Mesenchymal stem cell (in vitro differentiated cells and primary cell): ENCODE results near the gene SKIC8.

Experiments used
- DNase-seq: peaks from one replicate; pipeline ENCODE4 v3.0.0-alpha.2; 2013
- H2AFZ ChIP-seq: one replicate; pipeline ENCODE4 v1.6.1; 2013; ENCODE audit warnings: low read depth, mild to moderate bottlenecking, control low read depth, inconsistent platforms, low read length, moderate library complexity
- H2AK5ac ChIP-seq: 2 replicates; pipeline ENCODE4 v1.6.1; 2013; ENCODE audit warnings: low read length, moderate library complexity, mild to moderate bottlenecking, inconsistent platforms; ENCODE audit not compliant: severe bottlenecking
- H2BK120ac ChIP-seq: one replicate; pipeline ENCODE4 v1.6.1; 2013; ENCODE audit warnings: low read depth, mild to moderate bottlenecking, inconsistent platforms, low read length, moderate library complexity
- H2BK12ac ChIP-seq, 2 experiments: one replicate each; pipeline ENCODE4 v1.6.1; 2013; ENCODE audit warnings: inconsistent platforms in 2 of 2, low read length in 2 of 2, mild to moderate bottlenecking in 2 of 2, moderate library complexity in 2 of 2, control low read depth in 1 of 2
- H2BK15ac ChIP-seq: one replicate; pipeline ENCODE4 v1.6.1; 2013; ENCODE audit warnings: mild to moderate bottlenecking, low read depth, inconsistent platforms; ENCODE audit not compliant: poor library complexity, severe bottlenecking
- H2BK5ac ChIP-seq: 2 replicates; pipeline ENCODE4 v1.6.1; 2013; ENCODE audit warnings: low read depth, mild to moderate bottlenecking, low read length, control low read depth, inconsistent platforms; ENCODE audit not compliant: poor library complexity, severe bottlenecking
- H3K14ac ChIP-seq, 2 experiments: one replicate each; pipeline ENCODE4 v1.6.1; 2013; ENCODE audit warnings: inconsistent platforms in 2 of 2, low read length in 2 of 2, control low read depth in 1 of 2, mild to moderate bottlenecking in 1 of 2, moderate library complexity in 1 of 2
- H3K18ac ChIP-seq, 2 experiments: one replicate each; pipeline ENCODE4 v1.6.1; 2013; ENCODE audit warnings: inconsistent platforms in 2 of 2, low read length in 2 of 2, control low read depth in 1 of 2, low read depth in 1 of 2, mild to moderate bottlenecking in 1 of 2
- H3K23ac ChIP-seq, 2 experiments: one replicate each; pipeline ENCODE4 v1.6.1; 2013; ENCODE audit warnings: inconsistent platforms in 2 of 2, low read length in 2 of 2, mild to moderate bottlenecking in 2 of 2, moderate library complexity in 2 of 2, control low read depth in 1 of 2
- H3K27ac ChIP-seq: 2 replicates; pipeline ENCODE4 v1.5.1; 2013; ENCODE audit warnings: mild to moderate bottlenecking, moderate library complexity, low read length, control low read depth, inconsistent platforms; ENCODE audit not compliant: poor library complexity, severe bottlenecking
- H3K27me3 ChIP-seq, 2 experiments: 2 replicates each; pipeline versions ENCODE4 v1.6.1 to v1.7.0; 2013; ENCODE audit warnings: low read length in 2 of 2, mild to moderate bottlenecking in 2 of 2, moderate library complexity in 2 of 2, control low read depth in 1 of 2, inconsistent platforms in 1 of 2; ENCODE audit not compliant: control insufficient read depth in 1 of 2, insufficient read depth in 1 of 2
- H3K36me3 ChIP-seq, 2 experiments: 2 replicates each; pipeline versions ENCODE4 v1.6.1 to v1.7.0; 2013; ENCODE audit warnings: low read length in 2 of 2, control low read depth in 1 of 2, inconsistent platforms in 1 of 2, low read depth in 1 of 2, mild to moderate bottlenecking in 1 of 2; ENCODE audit not compliant: insufficient read depth in 2 of 2, control insufficient read depth in 1 of 2
- H3K4ac ChIP-seq, 2 experiments: one replicate each; pipeline ENCODE4 v1.6.1; 2013; ENCODE audit warnings: inconsistent platforms in 2 of 2, low read length in 2 of 2, mild to moderate bottlenecking in 2 of 2, moderate library complexity in 2 of 2, control low read depth in 1 of 2, low read depth in 1 of 2
- H3K4me1 ChIP-seq: 2 replicates; pipeline ENCODE4 v1.6.1; 2013; ENCODE audit warnings: low read depth, low read length, control low read depth; ENCODE audit not compliant: control insufficient read depth, insufficient read depth
- H3K4me2 ChIP-seq: 2 replicates; pipeline ENCODE4 v1.6.1; 2013; ENCODE audit warnings: low read length, mild to moderate bottlenecking, inconsistent platforms; ENCODE audit not compliant: poor library complexity, severe bottlenecking
- H3K4me3 ChIP-seq, 2 experiments: 2 replicates each; pipeline versions ENCODE4 v1.5.1 to v1.7.0; 2013; ENCODE audit warnings: low read length in 2 of 2, mild to moderate bottlenecking in 2 of 2, control low read depth in 1 of 2, low read depth in 1 of 2; ENCODE audit not compliant: insufficient read depth in 1 of 2
- H3K79me1 ChIP-seq: replicated peaks from 2 replicates; pipeline ENCODE4 v1.6.1; 2013; ENCODE audit warnings: mild to moderate bottlenecking, control low read depth, low read length, inconsistent platforms; ENCODE audit not compliant: poor library complexity, severe bottlenecking
- H3K9ac ChIP-seq: 2 replicates; pipeline ENCODE4 v1.7.0; 2013; ENCODE audit warnings: mild to moderate bottlenecking, low read length, moderate library complexity
- H3K9me3 ChIP-seq: 2 replicates; pipeline ENCODE4 v1.7.0; 2013; ENCODE audit warnings: mild to moderate bottlenecking, low read length; ENCODE audit not compliant: control insufficient read depth
- H4K8ac ChIP-seq: one replicate; pipeline ENCODE4 v1.6.1; 2013; ENCODE audit warnings: inconsistent platforms, mild to moderate bottlenecking, low read length, moderate library complexity
- H4K91ac ChIP-seq: one replicate; pipeline ENCODE4 v1.6.1; 2013; ENCODE audit warnings: mild to moderate bottlenecking, low read length, inconsistent platforms
- WGBS: methylation state at CpG from one replicate; pipeline ENCODE4 v1.1.7; 2013; ENCODE audit warnings: mixed read lengths; 5-methylcytosine and 5-hydroxymethylcytosine counted together

Gene SKIC8

GRCh38 chr15:78265752-78266224 lies 33.6 kb downstream of the SKIC8 start:
- no peak overlapping the region for H2BK15ac ChIP-seq
- no peak overlapping the region for H3K27ac ChIP-seq
- no peaks in the 10 kb centered on the region for H3K4me1 ChIP-seq
- no peak overlapping the region for H3K9ac ChIP-seq
- H3K4me2 ChIP-seq: no peak overlapping the region
- peak; percentile 56 for DNase-seq
- H2BK120ac ChIP-seq: no peak overlapping the region
- no peak overlapping the region for H3K4ac ChIP-seq
- no peaks in the 10 kb centered on the region for H3K36me3 ChIP-seq
- H3K23ac ChIP-seq: no peak overlapping the region
- no peak overlapping the region for H2AK5ac ChIP-seq
- no peaks in the 10 kb centered on the region for H3K79me1 ChIP-seq
- no peak overlapping the region for H4K91ac ChIP-seq
- H3K14ac ChIP-seq: no peak overlapping the region
- no peak overlapping the region for H3K18ac ChIP-seq
- peaks cover 4 to 5% of the 10 kb centered on the region in 2 experiments for H3K27me3 ChIP-seq
- no peak overlapping the region for H2BK12ac ChIP-seq
- no peak overlapping the region for H2BK5ac ChIP-seq
- H4K8ac ChIP-seq: no peak overlapping the region
- 73% methylated on average over 6 of the region's 9 CpGs for WGBS
- no peaks in the 10 kb centered on the region for H3K9me3 ChIP-seq
- H3K4me3 ChIP-seq: no peak overlapping the region
- no peak overlapping the region for H2AFZ ChIP-seq

GRCh38 chr15:78265137-78265460 lies 34.3 kb downstream of the SKIC8 start:
- Histone ChIP-seq H3K4ac (no peak overlapping the region), H2BK15ac (peak overlapping the region; percentile 23), H2AK5ac (no peak overlapping the region), H3K27ac (no peak overlapping the region), H3K9me3 (no peaks in the 10 kb centered on the region), H3K9ac (peak overlapping the region; percentile 76), H3K27me3 (peaks cover 4 to 5% of the 10 kb centered on the region in 2 experiments), H3K36me3 (no peaks in the 10 kb centered on the region), H3K23ac (no peak overlapping the region), H3K4me1 (peaks cover 4% of the 10 kb centered on the region), H2BK120ac (no peak overlapping the region), H2BK12ac (no peak overlapping the region), H3K79me1 (no peaks in the 10 kb centered on the region), H4K91ac (peak overlapping the region; percentile 21), H2AFZ (no peak overlapping the region), H3K4me3 (peak overlapping the region in 1 of 2 experiments; percentile 76), H3K14ac (no peak overlapping the region), H4K8ac (no peak overlapping the region), H3K4me2 (no peak overlapping the region), H2BK5ac (no peak overlapping the region), H3K18ac (no peak overlapping the region)
- WGBS: 89% methylated on average over 12 of the region's 12 CpGs
- no peak for DNase-seq

GRCh38 chr15:78264304-78265136 lies 34.9 kb downstream of the SKIC8 start, which contains the start of gene DNAJA4:
DNAJA4 (plus strand) TSS chr15:78264562; CDS start chr15:78264764, 202 bp downstream.
- no peak within 1 kb of the TSS for H3K23ac ChIP-seq
- peak within 1 kb of the TSS; percentile 76 for H3K9ac ChIP-seq
- H3K9me3 ChIP-seq: no peaks in the 10 kb centered on the region
- H2AFZ ChIP-seq: no peak within 1 kb of the TSS
- no peaks in the 10 kb centered on the region for H3K36me3 ChIP-seq
- H3K4ac ChIP-seq: no peak within 1 kb of the TSS
- H2BK15ac ChIP-seq: peak within 1 kb of the TSS; percentile 23
- no peak within 1 kb of the TSS for H3K18ac ChIP-seq
- no peak within 1 kb of the TSS for H4K8ac ChIP-seq
- H2AK5ac ChIP-seq: no peak within 1 kb of the TSS
- H3K27me3 ChIP-seq: peaks cover 4 to 5% of the 10 kb centered on the region in 2 experiments
- H4K91ac ChIP-seq: peak within 1 kb of the TSS; percentile 21
- no peak within 1 kb of the TSS for H2BK12ac ChIP-seq
- H3K4me3 ChIP-seq: peak within 1 kb of the TSS in 1 of 2 experiments; percentile 76
- no peak within 1 kb of the TSS for H3K14ac ChIP-seq
- no peak within 1 kb of the TSS for H3K27ac ChIP-seq
- no peaks in the 10 kb centered on the region for H3K79me1 ChIP-seq
- H3K4me1 ChIP-seq: peaks cover 5% of the 10 kb centered on the region
- H2BK5ac ChIP-seq: no peak within 1 kb of the TSS
- WGBS: 80% methylated on average over 93 of the region's 107 CpGs
- DNase-seq: no peak
- no peak within 1 kb of the TSS for H2BK120ac ChIP-seq
- H3K4me2 ChIP-seq: no peak within 1 kb of the TSS

- H3K4ac ChIP-seq: no peak overlapping the region
- H2AK5ac ChIP-seq: no peak overlapping the region
- H2AFZ ChIP-seq: no peak overlapping the region
- no peak overlapping the region for H2BK15ac ChIP-seq
- no peak overlapping the region for H4K91ac ChIP-seq
- H3K18ac ChIP-seq: no peak overlapping the region
- no peaks in the 10 kb centered on the region for H3K79me1 ChIP-seq
- no peak overlapping the region for H4K8ac ChIP-seq
- H3K27ac ChIP-seq: no peak overlapping the region
- no peak overlapping the region for H3K4me2 ChIP-seq
- H3K14ac ChIP-seq: no peak overlapping the region
- H3K4me1 ChIP-seq: peaks cover 5% of the 10 kb centered on the region
- peak overlapping the region; percentile 68 for H3K9ac ChIP-seq
- H3K27me3 ChIP-seq: peaks cover 3 to 4% of the 10 kb centered on the region in 2 experiments
- no peak overlapping the region for H3K23ac ChIP-seq
- 94% methylated on average over 23 of the region's 23 CpGs for WGBS
- H3K4me3 ChIP-seq: peak overlapping the region in 1 of 2 experiments; percentile 28
- no peaks in the 10 kb centered on the region for H3K36me3 ChIP-seq
- H2BK120ac ChIP-seq: no peak overlapping the region
- no peak for DNase-seq
- no peak overlapping the region for H2BK12ac ChIP-seq
- no peak overlapping the region for H2BK5ac ChIP-seq
- H3K9me3 ChIP-seq: no peaks in the 10 kb centered on the region
Measured at GRCh38 chr15:78263907-78264303, 35.5 kb downstream of the SKIC8 start.
